H54 (cell line): ENCODE measurements around the gene SLC9A9.
"Not testable (repeated sequence)": the region's sequence is repeated elsewhere in the genome, so short reads cannot be mapped to it uniquely, and the experiment has no call there.

ENCODE experiments used
- DNase-seq: peaks from one replicate; pipeline ENCODE4 v3.0.0; 2011; ENCODE audit warnings: low spot score, mixed read lengths; ENCODE audit not compliant: insufficient read length
- FAIRE-seq: peaks from 3 replicates; lab custom pipeline; 2011; peaks lifted over from hg19 to GRCh38; lab: Jason Lieb, UNC
- POLR2A ChIP-seq: IDR thresholded peaks from 2 replicates; pipeline ENCODE4 v1.6.1; 2011; ENCODE audit warnings: low read depth, mild to moderate bottlenecking, low read length

SLC9A9 gene

GRCh38 chr3:143301031-143301901 lies 547.0 kb downstream of the SLC9A9 start:
- no peak for DNase-seq
- TF ChIP-seq POLR2A, result no peak
- FAIRE-seq, result no peak

- TF ChIP-seq POLR2A, result no peak
- no peak for FAIRE-seq
- no peak for DNase-seq
Observed at GRCh38 chr3:143298886-143299535, 549.3 kb downstream of the SLC9A9 start.

GRCh38 chr3:143298380-143298779 lies 549.9 kb downstream of the SLC9A9 start:
- TF ChIP-seq POLR2A, result no peak
- no peak for FAIRE-seq
- no peak for DNase-seq

GRCh38 chr3:143295201-143296080 lies 552.8 kb downstream of the SLC9A9 start:
- TF ChIP-seq POLR2A, result no peak
- FAIRE-seq (no peak), DNase-seq (no peak)

GRCh38 chr3:143294188-143294587 lies 554.1 kb downstream of the SLC9A9 start:
- TF ChIP-seq POLR2A, result no peak
- FAIRE-seq (no peak), DNase-seq (no peak)

GRCh38 chr3:143291836-143292447 lies 556.3 kb downstream of the SLC9A9 start:
- no peak for TF ChIP-seq POLR2A
- no peak for FAIRE-seq
- DNase-seq, result no peak

- FAIRE-seq, result no peak
- DNase-seq, result no peak
Observed at GRCh38 chr3:143288944-143289343, 559.3 kb downstream of the SLC9A9 start.

GRCh38 chr3:143287403-143287802 lies 560.9 kb downstream of the SLC9A9 start:
- no peak for TF ChIP-seq POLR2A
- DNase-seq (no peak), FAIRE-seq (no peak)

More at GRCh38 chr3:143288944-143289343, 559.3 kb downstream of the SLC9A9 start:
- TF ChIP-seq POLR2A, result no peak

GRCh38 chr3:143286392-143287010 lies 561.8 kb downstream of the SLC9A9 start:
- FAIRE-seq (no peak), DNase-seq (no peak)
- TF ChIP-seq POLR2A, result no peak

- no peak for TF ChIP-seq POLR2A
- DNase-seq (no peak), FAIRE-seq (no peak)
Observed at GRCh38 chr3:143283432-143284128, 564.7 kb downstream of the SLC9A9 start.

- DNase-seq (no peak), FAIRE-seq (no peak)
- no peak for TF ChIP-seq POLR2A
Observed at GRCh38 chr3:143280984-143281383, 567.3 kb downstream of the SLC9A9 start.

GRCh38 chr3:143279567-143279966 lies 568.7 kb downstream of the SLC9A9 start:
- not testable (repeated sequence) for FAIRE-seq, DNase-seq
